ENCODE results near the gene ZNF664.
A peak's percentile ranks its signal among the peaks of the same experiment; 100 is the strongest.

The ZNF664 gene

DNA sequence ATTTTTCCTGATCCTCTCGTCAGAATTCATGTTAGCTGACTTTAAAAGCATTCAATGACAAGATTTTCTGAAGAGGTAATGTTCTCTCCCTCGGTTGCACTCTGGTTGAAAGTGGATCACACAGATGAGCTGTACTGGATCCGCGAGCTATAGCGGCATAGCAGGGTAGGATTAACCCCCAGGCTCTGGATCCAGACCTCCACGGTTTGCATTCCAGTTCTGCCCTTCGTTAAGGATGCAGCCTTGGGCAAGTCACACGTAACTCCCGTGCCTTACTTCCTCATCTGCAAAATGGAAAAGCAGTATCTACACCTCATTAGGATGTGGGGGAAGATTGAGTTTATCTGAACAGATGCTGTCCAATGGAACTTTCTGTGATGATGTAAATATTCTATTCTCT is 14.1 kb upstream of the ZNF664 start:
- DNase-seq (ENCODE audit: low read depth) = no peak

DNA sequence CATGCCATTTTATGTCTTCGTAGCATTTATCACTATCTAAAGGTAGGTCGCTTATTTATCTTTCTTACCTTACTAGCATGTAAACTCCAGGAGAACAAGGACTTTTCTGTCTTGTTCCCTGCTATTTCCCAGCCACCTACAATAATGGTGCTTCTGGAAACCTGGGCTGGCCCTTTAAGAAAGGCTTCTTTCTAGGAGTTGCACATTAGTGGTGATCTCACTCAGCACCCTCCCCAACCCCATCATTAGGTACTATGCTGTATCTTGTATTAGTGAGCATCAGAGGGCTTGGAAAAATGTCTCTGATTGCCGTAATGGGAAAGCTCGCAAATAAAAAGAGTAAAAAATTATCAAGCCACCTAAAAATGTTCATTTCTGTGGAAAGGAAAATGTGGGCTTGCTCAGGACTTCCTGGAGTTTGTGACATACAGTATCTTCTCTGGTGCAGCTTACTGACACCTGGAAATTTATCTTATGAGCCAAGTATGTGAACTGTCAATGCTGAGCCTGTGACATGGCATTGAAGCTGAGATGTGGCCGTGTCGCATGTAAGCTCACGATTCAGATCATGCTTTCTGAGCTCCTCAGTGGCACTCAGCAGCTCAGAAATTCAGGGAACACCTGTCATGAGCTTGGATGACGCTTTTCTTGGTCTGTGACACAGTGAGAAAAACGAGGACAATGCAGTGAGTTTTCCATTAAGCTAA is 12.8 kb upstream of the ZNF664 start:
- DNase-seq (ENCODE audit: low read depth) = no peak

DNA sequence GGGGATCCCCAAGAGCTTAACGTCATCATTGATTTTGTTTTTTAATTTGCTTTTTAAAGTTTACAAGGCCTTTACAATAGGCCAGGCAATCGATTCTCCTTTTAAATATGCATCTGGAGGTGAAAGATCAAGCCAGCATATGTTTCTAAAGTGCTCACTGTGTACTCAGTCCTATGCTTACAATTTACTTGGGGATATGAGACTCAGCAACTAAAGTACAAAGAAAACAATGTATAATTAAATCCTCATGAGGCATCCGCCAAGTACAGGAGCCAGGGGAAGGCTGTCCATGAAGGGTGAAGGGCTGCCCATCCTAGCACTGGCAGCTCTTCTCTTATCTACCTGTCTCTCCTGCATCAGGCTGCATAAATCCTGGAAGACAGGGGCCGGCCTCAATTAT is 12.2 kb upstream of the ZNF664 start:
- no peak for DNase-seq (ENCODE audit: low read depth)

DNA sequence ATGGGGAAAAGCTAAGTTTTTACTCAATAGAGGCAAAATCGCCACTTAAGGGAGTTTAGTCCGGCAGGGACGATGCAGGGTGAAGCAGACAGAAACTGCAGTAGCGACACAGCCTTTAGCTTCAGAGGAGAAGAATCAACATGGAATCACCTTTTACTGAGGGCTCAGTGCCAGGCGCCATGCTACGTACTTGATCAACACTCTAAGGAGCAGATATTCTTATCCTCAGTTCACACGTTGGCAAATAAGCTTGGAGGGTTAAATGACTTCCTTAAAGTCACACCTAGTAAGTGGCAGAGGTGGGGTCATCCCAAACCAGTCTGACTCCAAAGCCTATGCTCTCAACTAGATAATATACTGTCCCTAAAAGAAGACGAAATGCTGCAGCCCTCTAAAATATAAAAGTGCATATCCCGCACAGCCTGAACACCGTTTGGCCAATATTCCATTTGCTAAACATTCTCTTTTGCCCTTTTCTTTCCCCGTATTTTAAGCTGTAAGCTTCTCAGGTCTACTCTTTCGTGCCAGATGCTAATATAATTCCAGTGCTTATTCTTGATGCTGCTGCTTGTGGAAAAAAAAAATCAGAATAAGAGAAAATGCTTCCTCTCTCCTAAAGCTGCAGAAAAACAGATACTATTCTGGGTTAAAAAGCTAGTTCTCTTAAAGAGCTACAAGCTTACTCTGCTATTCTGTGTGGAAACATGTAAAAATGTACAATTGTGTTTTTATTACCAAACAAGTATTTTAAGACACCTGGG is 11.2 kb upstream of the ZNF664 start:
- DNase-seq (ENCODE audit: low read depth) = no peak

DNA sequence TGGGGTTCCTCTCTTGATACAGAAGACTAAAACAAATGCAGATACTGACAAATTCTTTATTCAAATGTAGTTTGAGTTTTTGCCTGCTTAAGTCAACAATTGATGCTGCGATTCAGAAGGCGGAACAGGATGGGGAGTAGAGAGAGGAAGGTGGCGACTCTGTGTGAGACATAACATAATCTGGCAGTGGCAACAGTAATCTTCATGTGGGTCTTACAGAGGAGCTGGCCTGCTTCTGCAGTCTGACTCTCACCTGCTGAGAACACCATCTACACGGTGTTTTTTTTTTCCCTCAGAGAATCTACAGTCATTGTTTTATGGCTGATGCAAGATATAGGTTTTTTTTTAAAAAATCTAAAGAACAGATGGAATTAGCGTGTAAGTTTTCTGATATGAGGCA is 10.5 kb upstream of the ZNF664 start:
- DNase-seq (ENCODE audit: low read depth) = no peak

DNA sequence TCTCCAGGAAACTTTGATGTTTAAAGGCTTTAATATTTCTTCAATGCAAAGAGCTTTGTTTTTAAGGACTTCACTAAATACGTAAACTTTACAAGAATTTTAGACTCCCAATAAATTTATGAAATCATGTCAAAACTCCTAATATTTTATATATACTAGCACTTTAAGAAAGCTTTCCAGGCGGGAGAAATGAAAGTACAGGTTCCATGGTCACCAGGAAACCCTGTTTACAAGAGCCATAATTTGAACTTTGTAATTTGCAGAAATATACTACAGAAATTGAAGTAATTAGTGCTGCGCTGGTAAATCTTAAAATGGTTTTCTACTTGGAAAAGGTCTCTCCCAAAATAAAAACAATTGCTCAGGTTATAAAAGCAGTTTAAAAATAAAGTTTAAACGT is 9.2 kb upstream of the ZNF664 start:
- no peak for DNase-seq (ENCODE audit: low read depth)

DNA sequence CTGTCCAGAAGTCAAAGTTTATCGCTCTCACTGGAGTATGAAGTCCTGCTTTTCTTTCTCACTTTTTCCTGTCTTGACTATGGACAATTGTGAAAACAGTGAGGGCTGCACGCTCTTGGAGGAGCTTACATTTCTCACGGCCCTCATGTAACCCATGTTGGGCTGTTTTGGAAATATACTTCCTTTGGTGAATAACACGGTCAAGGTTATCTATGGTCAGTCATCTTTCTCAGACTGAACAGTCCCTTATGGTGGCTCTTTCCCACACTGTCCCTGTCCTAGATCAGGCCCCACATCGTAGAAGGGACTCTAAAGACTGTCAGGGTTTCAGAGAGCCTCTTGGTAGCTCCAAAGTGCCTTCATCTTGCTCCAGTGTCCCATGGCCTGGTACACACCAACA is 7.6 kb upstream of the ZNF664 start:
- no peak for DNase-seq (ENCODE audit: low read depth)

DNA sequence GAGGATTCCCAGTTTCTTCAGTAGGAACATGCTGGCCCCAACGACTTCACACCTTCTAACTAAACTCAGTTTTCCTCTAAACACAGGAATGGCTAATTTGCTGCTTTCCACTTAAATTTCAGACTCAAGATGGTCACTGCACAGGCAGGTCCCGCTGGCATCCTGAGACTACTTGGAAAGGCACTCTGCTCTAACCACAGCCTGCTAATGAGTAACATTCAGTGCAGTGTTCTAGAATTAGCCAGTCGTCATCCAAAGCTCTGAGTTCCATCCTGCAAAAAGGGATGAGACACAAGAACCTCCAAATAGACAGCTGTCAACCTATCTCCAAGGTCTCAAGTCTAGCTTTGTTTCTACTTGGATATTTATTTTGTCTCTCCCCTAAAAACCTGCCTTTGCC is 6.4 kb upstream of the ZNF664 start:
- DNase-seq (ENCODE audit: low read depth) = no peak

DNA sequence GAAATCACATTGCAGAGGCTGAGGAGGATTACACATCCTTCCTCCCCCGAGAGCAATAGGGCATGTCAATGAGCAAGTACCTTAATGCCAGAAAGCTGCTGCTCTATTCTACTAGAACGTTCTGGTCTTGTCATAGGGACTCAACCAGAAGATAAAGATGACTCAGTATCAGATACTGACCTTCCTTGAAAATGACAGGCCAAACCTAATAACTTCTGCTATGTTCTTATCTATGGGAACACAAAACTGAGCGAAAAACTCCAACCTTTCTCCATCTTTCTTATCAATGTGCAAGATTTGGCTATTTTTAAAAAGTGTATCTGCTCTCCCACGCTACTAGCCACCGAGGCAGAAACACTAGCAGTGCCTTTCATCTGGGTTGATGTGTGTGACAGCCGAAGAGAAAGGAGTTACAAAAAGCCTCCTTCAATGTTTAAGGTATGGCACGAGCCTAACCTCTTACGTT is 5.9 kb upstream of the ZNF664 start:
- no peak for DNase-seq (ENCODE audit: low read depth)

DNA sequence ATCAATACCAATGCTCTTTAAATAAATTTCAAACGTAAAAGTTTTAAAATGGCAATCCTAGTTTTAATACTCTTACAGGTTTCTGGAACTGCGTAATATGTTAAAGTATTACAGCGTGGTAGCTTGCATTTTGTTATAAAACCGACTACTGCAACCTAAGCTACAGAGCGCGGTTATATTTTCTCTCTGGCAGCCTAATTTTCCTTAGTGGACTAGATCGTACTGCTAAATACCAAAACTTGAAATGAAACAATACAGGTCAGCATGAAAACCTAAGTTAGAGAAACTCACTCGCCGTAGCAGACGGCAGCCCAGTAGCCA is 1.6 kb upstream of the ZNF664 start:
- DNase-seq (ENCODE audit: low read depth) = no peak

DNA sequence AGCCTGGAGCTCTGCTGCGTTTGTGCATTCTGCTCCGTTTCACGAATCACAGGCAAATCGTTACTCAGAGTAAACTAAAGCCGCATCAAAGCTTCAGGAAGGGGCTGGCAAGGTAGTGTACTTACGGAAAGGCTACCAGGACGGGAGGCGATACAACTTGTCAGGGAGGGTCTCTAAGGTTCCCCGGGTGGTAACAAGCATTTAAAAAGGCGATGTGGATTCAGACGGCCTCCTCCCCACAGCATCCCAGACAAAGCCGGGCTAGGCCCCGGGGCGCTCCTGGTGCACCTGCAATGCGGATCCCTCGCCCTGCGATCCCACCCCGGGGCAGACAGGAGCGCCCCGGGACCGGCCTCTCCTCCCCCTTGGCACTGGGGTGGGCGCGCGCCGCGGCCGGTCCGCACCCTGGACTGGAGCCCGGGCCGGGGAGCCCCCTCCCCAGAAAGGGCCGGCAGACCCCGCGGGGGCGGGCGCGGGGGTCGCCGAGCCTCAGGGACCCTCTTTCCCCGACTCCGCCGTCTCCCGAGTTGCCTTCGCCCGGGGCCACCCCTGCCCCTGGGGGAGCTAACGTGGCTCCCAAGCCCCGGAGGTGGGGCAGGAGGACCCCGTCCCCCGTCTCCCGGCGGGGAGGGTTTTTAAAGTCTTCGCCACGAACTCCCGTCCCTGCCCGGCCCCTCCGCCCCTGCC is 1.1 kb upstream of the ZNF664 start:
- DNase-seq (ENCODE audit: low read depth) = peak; percentile 8

DNA sequence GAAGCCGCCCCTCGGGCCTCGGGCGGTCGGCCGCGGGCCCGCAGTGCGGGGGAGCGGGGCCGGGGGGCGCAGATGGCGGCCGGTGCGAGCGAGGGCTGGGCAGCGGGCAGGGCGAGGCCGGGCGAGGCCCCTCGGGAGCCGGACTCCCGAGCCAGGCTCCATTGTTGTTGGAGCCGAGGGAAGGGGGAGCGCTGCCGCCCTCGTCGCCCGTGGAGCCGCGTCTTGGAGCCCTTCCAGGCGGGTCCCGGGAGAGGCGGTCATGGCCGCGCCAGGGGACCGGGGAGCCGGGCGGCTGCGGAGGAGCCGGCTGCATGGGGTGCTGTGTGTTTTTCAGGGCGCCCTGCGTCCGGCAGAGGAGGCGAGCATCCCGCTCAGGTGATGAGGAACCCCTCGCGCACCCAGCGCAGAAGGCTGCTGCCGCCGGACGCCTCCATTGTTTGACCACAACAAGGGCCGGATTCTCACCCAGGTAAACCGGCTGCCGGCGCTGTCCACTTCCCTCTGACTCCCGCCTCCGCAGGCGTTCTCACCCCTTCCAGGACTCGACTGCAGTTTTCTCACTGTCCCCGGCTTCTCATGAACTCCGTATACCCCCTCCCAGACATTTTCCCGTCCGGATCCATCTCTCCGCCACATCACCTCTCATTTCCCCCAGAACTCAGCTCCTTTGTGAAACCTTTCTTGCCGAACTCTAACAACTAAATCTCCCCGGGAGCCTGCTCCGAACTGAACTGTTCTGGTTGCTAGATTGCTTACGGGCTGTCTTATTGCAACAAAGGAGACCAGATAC is 732 bp downstream of the ZNF664 start:
- DNase-seq (ENCODE audit: low read depth) = peak; percentile 11

DNA sequence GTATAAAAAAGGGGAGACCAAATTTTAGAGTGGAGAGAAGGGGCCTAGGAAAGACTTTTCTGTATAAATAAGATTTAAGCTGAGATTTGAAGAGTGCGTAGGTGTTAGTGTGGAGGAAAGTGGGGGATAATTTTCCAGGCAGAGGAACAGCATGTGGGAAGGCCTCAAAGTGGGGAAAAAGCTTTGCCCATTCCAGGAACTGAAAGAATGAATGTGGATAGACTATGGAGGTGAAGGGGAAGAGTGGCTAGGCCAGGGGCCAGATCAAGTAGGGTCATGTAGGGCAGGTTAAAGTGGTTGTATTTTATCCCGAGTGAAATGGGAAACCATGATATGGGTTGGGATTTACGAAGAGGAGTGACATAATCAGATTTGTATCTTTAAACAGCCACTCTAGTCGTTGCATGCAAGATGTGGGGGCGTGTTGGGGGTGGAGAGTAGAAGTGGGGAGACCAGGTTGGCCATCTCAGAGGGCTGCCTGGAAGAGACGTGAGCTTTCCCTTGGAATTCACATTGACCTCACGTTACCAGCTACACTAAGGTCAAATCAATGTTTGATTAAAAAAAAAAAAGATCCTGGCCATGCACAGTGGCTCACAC is 3.3 kb downstream of the ZNF664 start:
- no peak for DNase-seq (ENCODE audit: low read depth)

DNA sequence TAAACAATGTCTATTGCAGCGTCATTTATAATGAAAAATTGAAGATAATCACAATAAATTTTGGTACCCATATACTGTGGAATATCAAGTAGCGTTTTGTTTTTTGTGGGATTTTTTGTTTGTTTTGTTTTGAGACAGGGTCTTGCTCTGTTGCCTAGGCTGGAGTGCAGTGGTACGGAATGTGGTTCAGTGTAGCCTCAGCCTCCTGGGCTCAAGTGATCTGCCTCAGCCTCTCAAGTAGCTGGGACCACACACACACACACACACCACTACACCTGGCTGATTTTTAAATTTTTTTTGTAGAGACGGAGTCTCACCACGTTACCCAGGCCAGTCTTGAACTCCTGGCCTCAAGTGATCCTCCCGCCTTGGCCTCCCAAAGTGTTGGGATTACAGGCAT is 6.6 kb downstream of the ZNF664 start:
- no peak for DNase-seq (ENCODE audit: low read depth)

DNA sequence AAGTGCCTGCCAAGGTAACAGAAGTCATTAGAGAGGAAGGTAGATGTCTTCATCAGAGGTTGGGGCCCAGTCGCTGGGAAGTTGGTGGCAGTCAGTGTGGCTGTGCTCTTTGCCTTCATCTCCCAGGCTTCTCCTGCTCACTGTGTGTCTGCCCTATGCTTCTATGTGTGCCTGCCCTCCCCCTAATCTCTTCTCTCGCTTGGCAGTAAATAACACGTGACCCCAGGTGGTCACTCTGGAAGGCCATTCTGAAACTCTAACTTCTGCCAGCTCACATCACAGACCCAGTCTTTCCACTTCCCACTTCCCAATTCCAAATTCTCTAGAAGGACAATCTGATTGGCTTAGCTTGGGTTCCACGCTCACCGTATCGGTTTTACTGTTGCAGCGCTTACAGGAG is 9.3 kb downstream of the ZNF664 start:
- DNase-seq (ENCODE audit: low read depth) = no peak

DNA sequence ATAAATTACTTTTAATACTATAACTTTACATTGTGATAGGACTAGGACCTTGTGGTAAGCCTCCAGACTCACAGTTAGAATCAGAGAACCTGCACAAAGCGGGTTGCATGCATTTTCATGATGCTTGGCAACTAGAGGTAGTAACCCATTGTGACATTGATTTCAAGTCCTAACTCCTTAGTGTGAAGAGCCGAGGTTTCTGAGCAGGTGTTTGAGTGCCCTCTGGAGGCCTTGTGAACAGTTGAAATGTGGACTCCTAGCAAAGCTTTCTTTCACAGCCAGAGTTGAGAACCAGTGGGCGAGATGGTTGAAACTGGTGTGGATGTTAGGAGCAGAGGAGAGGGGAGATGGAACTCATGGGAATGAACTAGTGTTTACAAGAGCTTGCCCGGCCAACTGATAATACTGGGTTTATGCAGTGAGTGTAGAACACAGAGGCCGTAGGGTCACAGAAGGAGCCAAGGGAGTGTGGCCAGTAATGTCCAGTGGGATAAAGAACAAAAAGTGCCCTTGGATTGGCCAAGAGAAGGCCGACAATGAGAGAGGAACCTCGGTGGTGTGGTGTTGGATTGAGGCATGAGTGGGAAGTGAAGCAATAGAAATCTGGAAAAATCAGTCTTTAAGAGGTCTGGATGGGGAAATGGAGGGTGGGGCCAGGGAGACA is 10.9 kb downstream of the ZNF664 start:
- DNase-seq (ENCODE audit: low read depth) = peak; percentile 23

DNA sequence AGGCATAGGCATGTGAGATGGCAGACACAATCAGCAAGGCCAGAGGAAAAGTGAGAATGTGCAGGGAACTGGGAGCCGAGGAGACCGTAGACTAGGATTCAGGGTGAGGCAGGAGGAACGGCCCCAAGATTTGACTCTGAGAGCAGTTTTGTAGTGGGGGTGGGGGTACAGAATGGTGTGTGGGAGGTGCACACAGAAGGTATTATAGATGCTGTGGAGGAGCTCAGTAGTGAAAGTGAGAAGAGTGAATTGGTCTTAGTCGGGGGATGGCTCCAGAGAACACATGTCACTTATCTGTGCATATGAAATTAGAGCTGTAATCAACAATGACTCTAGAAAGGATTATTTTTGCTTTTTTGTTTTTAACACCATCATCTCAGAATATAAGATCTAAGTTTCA is 11.9 kb downstream of the ZNF664 start:
- DNase-seq (ENCODE audit: low read depth) = no peak

DNA sequence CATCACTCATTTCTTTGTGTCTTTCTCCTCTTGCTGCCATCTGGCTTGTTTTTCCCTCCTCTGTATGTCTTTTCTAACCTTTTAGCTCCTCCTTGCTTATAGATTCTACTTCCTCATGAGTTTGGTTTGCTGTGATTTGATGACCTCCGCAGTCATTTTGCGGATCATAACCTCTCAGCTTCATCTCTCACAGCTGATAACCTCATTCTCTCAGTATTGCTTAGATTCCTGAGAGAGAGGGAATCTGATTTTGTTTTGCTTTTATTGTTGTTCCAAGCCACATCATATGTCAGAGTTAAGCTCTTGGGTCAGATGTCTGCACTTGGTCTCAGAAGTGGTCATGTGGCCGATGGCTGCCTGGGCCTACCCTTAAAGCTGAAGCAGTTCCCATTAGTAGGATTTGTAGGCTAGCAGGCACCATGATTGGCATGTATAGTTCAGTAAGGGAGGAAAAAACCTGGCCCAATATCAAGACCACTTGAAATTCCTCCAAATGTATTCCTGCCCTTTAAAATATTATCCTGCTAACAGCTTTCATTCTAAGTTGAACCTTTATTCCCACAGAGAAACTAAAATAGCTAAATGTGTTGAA is 13.5 kb downstream of the ZNF664 start:
- no peak for DNase-seq (ENCODE audit: low read depth)

DNA sequence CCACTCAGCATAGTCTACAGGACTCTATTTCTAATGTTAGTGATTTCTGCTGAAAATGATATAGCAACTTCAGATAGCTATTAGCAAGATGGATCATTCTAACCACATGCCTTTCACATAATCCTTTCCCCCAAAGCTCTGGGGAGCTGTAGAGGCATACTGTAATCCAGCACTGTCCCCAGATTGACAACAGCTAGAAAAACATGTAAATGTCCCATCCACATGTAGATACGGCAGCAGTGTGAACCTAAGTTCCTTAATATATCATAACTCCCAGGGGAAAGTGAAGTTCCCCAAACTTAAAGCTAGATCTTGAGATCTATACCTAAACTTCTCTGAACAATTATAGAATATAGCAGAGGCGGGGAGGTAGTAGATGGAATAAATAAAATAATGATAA is 14.0 kb downstream of the ZNF664 start:
- DNase-seq (ENCODE audit: low read depth) = no peak

DNA sequence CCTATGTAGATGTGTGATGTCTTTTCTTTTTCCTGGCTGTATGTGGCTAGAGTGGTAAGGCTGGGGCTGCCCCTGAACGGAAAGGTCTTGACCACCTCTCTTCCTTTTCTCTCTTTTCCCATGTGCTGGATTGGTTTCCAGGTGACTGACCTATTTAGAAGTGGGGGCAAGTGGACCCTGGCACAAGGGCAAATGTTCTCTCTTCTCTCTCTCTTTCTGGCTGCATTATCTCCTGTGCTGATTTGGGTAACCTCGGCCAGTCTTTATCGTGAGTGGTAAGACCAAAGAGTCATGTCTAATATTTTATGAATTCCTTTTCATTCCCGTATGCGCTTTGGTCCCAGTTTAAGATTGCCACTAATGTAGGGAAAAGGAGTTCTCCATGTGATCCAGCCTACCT is 16.2 kb downstream of the ZNF664 start:
- no peak for DNase-seq (ENCODE audit: low read depth)

DNA sequence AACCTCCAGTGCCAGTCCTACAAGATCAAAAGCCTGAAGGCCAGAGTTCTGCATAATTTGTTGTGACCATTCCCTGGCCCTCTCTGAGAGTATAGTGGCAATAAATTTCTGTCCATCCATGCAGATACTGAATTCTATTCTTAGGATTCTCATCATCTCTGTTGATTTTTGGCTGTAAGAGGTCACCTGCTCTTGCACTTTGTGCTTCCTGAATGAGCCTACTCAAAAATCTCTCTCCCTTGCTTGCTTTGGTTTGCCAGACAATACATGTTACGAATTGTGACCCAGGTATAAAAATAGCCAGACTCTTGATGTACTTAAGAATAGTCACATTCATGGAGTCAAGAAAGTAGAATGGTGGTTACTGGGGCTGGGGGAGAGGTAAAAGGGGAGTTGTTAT is 16.7 kb downstream of the ZNF664 start:
- DNase-seq (ENCODE audit: low read depth) = no peak

Measured in activated T-helper 1 cell treated with Interleukin-2 at 50 U/mL for 16 hours (primary cell).